ENCODE data around the gene PPIL3. TPM values are rescaled to one million over a fixed set of nuclear protein-coding genes. Genes with fewer than 3 reads are reported as not detected.

The PPIL3 gene
- total and polyA plus RNA-seq, 7 experiments from 2014 or later, result 28.3 to 69.7 (median 31.5) TPM

GRCh38 chr2:200877443-200877842 lies 11.4 kb downstream of the PPIL3 start:
- peaks cover 0 to 47% (median 29%) of the 10 kb centered on the region in 5 donors for H3K36me3 Mint-ChIP-seq
- no peak for ATAC-seq
- no peaks in the 10 kb centered on the region for H3K27me3 Mint-ChIP-seq
- intact Hi-C loops (cut with micrococcal nuclease), result no loop called here
- DNase-seq, result no peak
- H3K4me3 Mint-ChIP-seq, result no peak overlapping the region
- Histone ChIP-seq H3K27me3 (ENCODE audit: control insufficient read depth in 2 of 2, insufficient read depth in 2 of 2, low read length in 2 of 2) (no peaks in the 10 kb centered on the region), H3K4me3 (ENCODE audit: low read length) (no peak overlapping the region), H3K9me3 (ENCODE audit: control insufficient read depth in 2 of 3, low read length in 3 of 3) (no peaks in the 10 kb centered on the region), H3K27ac (ENCODE audit: low read depth, low read length) (no peak overlapping the region), H3K36me3 (ENCODE audit: control insufficient read depth in 2 of 3, insufficient read depth in 3 of 3, low read length in 3 of 3) (peaks cover 9 to 74% (median 13%) of the 10 kb centered on the region in 3 experiments), H3K4me1 (ENCODE audit: control insufficient read depth in 2 of 2, insufficient read depth in 2 of 2, low read length in 2 of 2) (no peaks in the 10 kb centered on the region)
- peaks cover 0 to 13% (median 6%) of the 10 kb centered on the region in 7 donors for H3K4me1 Mint-ChIP-seq
- H3K27ac Mint-ChIP-seq, result no peak overlapping the region
- no peaks in the 10 kb centered on the region for H3K9me3 Mint-ChIP-seq
- CTCF ChIA-PET, result interaction anchor here (0.6 kb wide), 1 partner anchor 281 kb away, joined by 4 read pairs; no protein-coding TSS in a partner anchor
- POLR2A ChIA-PET, result interaction anchor here (0.6 to 1.2 kb wide), 3 partner anchors 10 to 333 kb away, joined by 4 to 16 read pairs (median 4); partner anchors contain the start of gene CLK1

DNA sequence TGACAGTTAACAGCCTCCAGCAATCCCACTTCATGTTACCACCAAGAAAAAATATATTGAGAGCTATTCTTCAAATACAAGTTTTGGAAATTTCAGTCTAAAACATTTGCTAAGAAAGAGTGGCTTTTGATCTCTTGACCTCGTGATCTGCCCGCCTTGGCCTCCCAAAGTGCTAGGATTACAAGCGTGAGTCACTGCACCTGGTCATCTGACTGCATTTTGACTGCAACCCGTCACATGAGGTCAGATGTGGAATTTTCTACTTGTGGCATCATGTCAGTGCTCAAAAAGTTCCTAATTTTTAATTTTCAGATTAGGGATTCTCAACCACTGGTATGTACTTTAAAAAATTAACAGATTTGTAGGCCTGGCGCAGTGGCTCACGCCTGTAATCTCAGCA lies 15.3 kb downstream of the PPIL3 start:
- DNase-seq, result no peak
- intact Hi-C loops (cut with micrococcal nuclease), result no loop called here
- Histone ChIP-seq H3K9me3 (ENCODE audit: control insufficient read depth in 2 of 3, low read length in 3 of 3) (no peaks in the 10 kb centered on the region), H3K27me3 (ENCODE audit: control insufficient read depth in 2 of 2, insufficient read depth in 2 of 2, low read length in 2 of 2) (no peaks in the 10 kb centered on the region), H3K27ac (ENCODE audit: low read depth, low read length) (no peak overlapping the region), H3K4me1 (ENCODE audit: control insufficient read depth in 2 of 2, insufficient read depth in 2 of 2, low read length in 2 of 2) (peaks cover 0 to 3% of the 10 kb centered on the region in 2 donors), H3K4me3 (ENCODE audit: low read length) (no peak overlapping the region), H3K36me3 (ENCODE audit: control insufficient read depth in 2 of 3, insufficient read depth in 3 of 3, low read length in 3 of 3) (peaks cover 6 to 42% (median 7%) of the 10 kb centered on the region in 3 experiments)
- ATAC-seq, result no peak
- Mint-ChIP-seq H3K4me3 (no peak overlapping the region), H3K9me3 (no peaks in the 10 kb centered on the region), H3K27ac (no peak overlapping the region), H3K4me1 (peaks cover 0 to 19% (median 8%) of the 10 kb centered on the region in 7 donors), H3K27me3 (no peaks in the 10 kb centered on the region), H3K36me3 (peaks cover 0 to 44% (median 11%) of the 10 kb centered on the region in 5 donors)
- CTCF ChIA-PET, result no interaction called here
- POLR2A ChIA-PET, result interaction anchor here (0.9 kb wide), 1 partner anchor 9 kb away, joined by 3 read pairs; the partner anchor contains the start of gene CLK1

DNA sequence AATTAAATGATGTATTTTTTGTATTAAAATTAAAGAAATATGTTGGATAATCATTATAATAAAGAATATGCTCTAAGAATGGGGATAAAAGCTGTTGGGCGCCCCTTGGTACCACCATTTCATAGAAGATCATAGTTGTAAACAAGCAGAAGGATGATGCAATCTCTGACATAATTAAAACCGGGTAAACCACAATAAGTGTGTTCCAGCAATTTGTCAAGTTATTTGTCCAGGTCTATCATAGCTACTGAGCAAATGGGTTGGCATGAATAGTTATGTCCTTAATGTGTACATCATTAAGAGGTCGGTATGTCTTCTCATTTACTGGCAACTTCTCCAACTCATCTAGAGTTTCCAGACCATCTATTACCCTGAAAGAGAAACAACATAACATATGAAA lies 17.7 kb downstream of the PPIL3 start:
- Mint-ChIP-seq H3K4me3 (no peak overlapping the region), H3K9me3 (no peaks in the 10 kb centered on the region), H3K4me1 (peaks cover 0 to 21% (median 10%) of the 10 kb centered on the region in 7 donors), H3K36me3 (peaks cover 0 to 39% (median 11%) of the 10 kb centered on the region in 5 donors), H3K27me3 (no peaks in the 10 kb centered on the region), H3K27ac (peak overlapping the region in 1 of 9 donors; percentile 14)
- H3K27me3 ChIP-seq (ENCODE audit: control insufficient read depth in 2 of 2, insufficient read depth in 2 of 2, low read length in 2 of 2), result no peaks in the 10 kb centered on the region
- intact Hi-C loops (cut with micrococcal nuclease), result no loop called here
- peaks cover 0 to 3% of the 10 kb centered on the region in 2 donors for H3K4me1 ChIP-seq (ENCODE audit: control insufficient read depth in 2 of 2, insufficient read depth in 2 of 2, low read length in 2 of 2)
- H3K36me3 ChIP-seq (ENCODE audit: control insufficient read depth in 2 of 3, insufficient read depth in 3 of 3, low read length in 3 of 3), result peaks cover 3 to 24% (median 7%) of the 10 kb centered on the region in 3 experiments
- no peak overlapping the region for H3K4me3 ChIP-seq (ENCODE audit: low read length)
- ATAC-seq, result no peak
- H3K9me3 ChIP-seq (ENCODE audit: control insufficient read depth in 2 of 3, low read length in 3 of 3), result no peaks in the 10 kb centered on the region
- no peak for DNase-seq
- ChIA-PET CTCF (interaction anchor here (0.7 kb wide), 1 partner anchor 1571 kb away, joined by 3 read pairs; no protein-coding TSS in a partner anchor), POLR2A (no interaction called here)
- H3K27ac ChIP-seq (ENCODE audit: low read depth, low read length), result no peak overlapping the region

DNA sequence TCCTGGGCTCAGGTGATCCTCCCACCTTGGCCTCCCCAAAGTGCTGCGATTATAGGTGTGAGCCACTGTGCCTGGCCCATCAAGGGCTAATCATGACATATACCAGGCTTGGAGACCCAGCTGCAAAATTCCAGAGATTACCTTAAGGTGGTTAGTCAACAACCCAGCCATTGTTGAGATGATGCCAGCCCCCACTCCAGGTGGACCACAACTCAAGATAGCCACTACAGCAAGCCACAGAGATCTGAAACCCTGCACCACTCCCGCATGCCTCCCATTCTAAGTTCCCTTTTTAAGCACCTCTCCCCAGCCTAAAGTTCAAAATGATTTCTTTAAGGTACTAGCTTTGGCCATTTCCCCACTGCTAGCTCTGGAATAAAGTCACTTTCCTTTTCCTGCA lies 19.9 kb downstream of the PPIL3 start:
- Histone ChIP-seq H3K9me3 (ENCODE audit: control insufficient read depth in 2 of 3, low read length in 3 of 3) (no peaks in the 10 kb centered on the region), H3K4me3 (ENCODE audit: low read length) (no peak overlapping the region), H3K27ac (ENCODE audit: low read depth, low read length) (no peak overlapping the region), H3K36me3 (ENCODE audit: control insufficient read depth in 2 of 3, insufficient read depth in 3 of 3, low read length in 3 of 3) (peaks cover 0 to 15% (median 7%) of the 10 kb centered on the region in 3 experiments), H3K4me1 (ENCODE audit: control insufficient read depth in 2 of 2, insufficient read depth in 2 of 2, low read length in 2 of 2) (peaks cover 5 to 11% of the 10 kb centered on the region in 2 donors), H3K27me3 (ENCODE audit: control insufficient read depth in 2 of 2, insufficient read depth in 2 of 2, low read length in 2 of 2) (no peaks in the 10 kb centered on the region)
- CTCF ChIA-PET, result interaction anchor here (0.7 kb wide), 1 partner anchor 94 kb away, joined by 3 read pairs; the partner anchor contains the start of gene ORC2
- Mint-ChIP-seq H3K27me3 (peaks cover 0 to 2% (median 0%) of the 10 kb centered on the region in 5 donors), H3K4me1 (peaks cover 0 to 29% (median 21%) of the 10 kb centered on the region in 7 donors), H3K4me3 (peak overlapping the region in 2 of 10 donors; percentile 19 to 44), H3K36me3 (peaks cover 1 to 33% (median 4%) of the 10 kb centered on the region in 5 donors), H3K9me3 (peaks cover 0 to under 1% (median 0%) of the 10 kb centered on the region in 11 donors), H3K27ac (peak overlapping the region in 8 of 9 donors; percentile 15 to 90 (median 38))
- no peak for DNase-seq
- intact Hi-C loops (cut with micrococcal nuclease), result loop anchor here (10.0 kb wide), 3 partner anchors 294 to 914 kb away; partner anchors contain the start of genes MAIP1 (in 1 of the 2), TMEM237 (in 1 of the 2) and TYW5 (in 1 of the 2)
- POLR2A ChIA-PET, result interaction anchor here (0.7 to 4.2 kb wide), 4 partner anchors 21 to 248 kb away, joined by 3 to 16 read pairs (median 3); partner anchors contain the start of genes NIF3L1, ORC2 and PPIL3
- no peak for ATAC-seq

GRCh38 chr2:200864176-200865034 lies 24.5 kb downstream of the PPIL3 start, which contains the start of gene CLK1:
CLK1 (minus strand) TSS chr2:200864658; CDS start chr2:200861862, 2,796 bp downstream.
- peak; percentile 89 for ATAC-seq
- Histone ChIP-seq H3K4me1 (ENCODE audit: control insufficient read depth in 2 of 2, insufficient read depth in 2 of 2, low read length in 2 of 2) (peaks cover 23 to 26% of the 10 kb centered on the region in 2 donors), H3K4me3 (ENCODE audit: low read length) (peak within 1 kb of the TSS; percentile 100), H3K27ac (ENCODE audit: low read depth, low read length) (peak within 1 kb of the TSS; percentile 98), H3K9me3 (ENCODE audit: control insufficient read depth in 2 of 3, low read length in 3 of 3) (no peaks in the 10 kb centered on the region), H3K36me3 (ENCODE audit: control insufficient read depth in 2 of 3, insufficient read depth in 3 of 3, low read length in 3 of 3) (peaks cover 3 to 36% (median 16%) of the 10 kb centered on the region in 3 experiments), H3K27me3 (ENCODE audit: control insufficient read depth in 2 of 2, insufficient read depth in 2 of 2, low read length in 2 of 2) (no peaks in the 10 kb centered on the region)
- peaks cover 24 to 48% (median 29%) of the 10 kb centered on the region in 5 donors for H3K36me3 Mint-ChIP-seq
- ChIA-PET POLR2A (interaction anchor here (0.6 to 3.2 kb wide), 47 partner anchors 8 to 1513 kb away, joined by 3 to 156 read pairs (median 5); partner anchors contain the start of genes ALS2, BZW1, CASP10 and CASP8), CTCF (interaction anchor here (0.6 to 1.3 kb wide), 5 partner anchors 22 to 368 kb away, joined by 3 to 4 read pairs (median 3); partner anchors contain the start of gene CASP10)
- peaks cover 0 to 10% (median 0%) of the 10 kb centered on the region in 11 donors for H3K9me3 Mint-ChIP-seq
- H3K4me1 Mint-ChIP-seq, result peaks cover 28 to 58% (median 48%) of the 10 kb centered on the region in 7 donors
- peak within 1 kb of the TSS; percentile 99 to 100 (median 100) for H3K27ac Mint-ChIP-seq
- H3K4me3 Mint-ChIP-seq, result peak within 1 kb of the TSS; percentile 89 to 98 (median 94)
- peaks cover 0 to 2% (median 0%) of the 10 kb centered on the region in 5 donors for H3K27me3 Mint-ChIP-seq
- intact Hi-C loops (cut with micrococcal nuclease), result loop anchor here (1.0 to 10.0 kb wide), 17 partner anchors 25 to 916 kb away; partner anchors contain the start of genes BZW1 (in 2 of the 2), NIF3L1 (in 2 of the 2), ORC2 (in 2 of the 2) and PPIL3 (in 2 of the 2)
- peak; percentile 87 to 97 (median 94) for DNase-seq

Measured in naive thymus-derived CD4-positive, alpha-beta T cell (primary cell).